Nephron progenitor cell (in vitro differentiated cells): ENCODE results near the gene PSMB5.
A peak's percentile ranks its signal among the peaks of the same experiment; 100 is the strongest.
"Not testable (repeated sequence)": the region's sequence is repeated elsewhere in the genome, so short reads cannot be mapped to it uniquely, and the experiment has no call there.

Experiments
- DNase-seq: peaks from one replicate; pipeline ENCODE4 v3.0.0; 2021
- H3K27ac Mint-ChIP-seq: 2 replicates; pipeline ENCODE4 v1.8.0; 2021; ENCODE audit warnings: mild to moderate bottlenecking, moderate library complexity, mixed read lengths
- H3K27me3 Mint-ChIP-seq: 2 replicates; pipeline ENCODE4 v1.8.0; 2021; ENCODE audit warnings: mild to moderate bottlenecking, low read depth, mixed read lengths; ENCODE audit not compliant: poor library complexity
- H3K36me3 Mint-ChIP-seq: 2 replicates; pipeline ENCODE4 v1.8.0; 2021; ENCODE audit warnings: low read depth, mixed read lengths
- H3K4me1 Mint-ChIP-seq: 2 replicates; pipeline ENCODE4 v1.8.0; 2021; ENCODE audit warnings: mixed read lengths
- H3K4me3 Mint-ChIP-seq: 2 replicates; pipeline ENCODE4 v1.8.0; 2021; ENCODE audit warnings: mild to moderate bottlenecking, moderate library complexity, mixed read lengths
- H3K9me3 Mint-ChIP-seq: 2 replicates; pipeline ENCODE4 v1.8.0; 2021; ENCODE audit warnings: mild to moderate bottlenecking, moderate library complexity, mixed read lengths
- CTCF ChIP-seq: fragments of 200-600 bp; sonication (generic); IDR thresholded peaks from 2 replicates; pipeline ENCODE4 v1.5.0; 2021; ENCODE audit warnings: antibody characterized with exemption

The PSMB5 gene

GRCh38 chr14:23020143-23021128, 14.3 kb downstream of the PSMB5 start:
- H3K27ac Mint-ChIP-seq: peak overlapping the region; percentile 99
- TF ChIP-seq CTCF: no peak
- H3K9me3 Mint-ChIP-seq: no peaks in the 10 kb centered on the region
- H3K4me3 Mint-ChIP-seq: peak overlapping the region; percentile 61
- H3K27me3 Mint-ChIP-seq: peaks cover 3% of the 10 kb centered on the region
- H3K4me1 Mint-ChIP-seq: peaks cover 67% of the 10 kb centered on the region
- H3K36me3 Mint-ChIP-seq: peaks cover 6% of the 10 kb centered on the region
- no peak for DNase-seq

- Mint-ChIP-seq H3K9me3 (no peaks in the 10 kb centered on the region), H3K36me3 (peaks cover 6% of the 10 kb centered on the region), H3K27me3 (peaks cover 3% of the 10 kb centered on the region), H3K4me3 (no peak overlapping the region), H3K4me1 (peaks cover 50% of the 10 kb centered on the region), H3K27ac (no peak overlapping the region)
- no peak for DNase-seq
- no peak for TF ChIP-seq CTCF
These were observed 16.6 kb downstream of the PSMB5 start for GRCh38 chr14:23018107-23018506.

- H3K27ac Mint-ChIP-seq: no peak overlapping the region
- H3K27me3 Mint-ChIP-seq: peaks cover 3% of the 10 kb centered on the region
- no peaks in the 10 kb centered on the region for H3K9me3 Mint-ChIP-seq
- no peak overlapping the region for H3K4me3 Mint-ChIP-seq
- no peak for DNase-seq
- H3K4me1 Mint-ChIP-seq: peaks cover 46% of the 10 kb centered on the region
- no peak for TF ChIP-seq CTCF
- peaks cover 6% of the 10 kb centered on the region for H3K36me3 Mint-ChIP-seq
These were observed 17.6 kb downstream of the PSMB5 start for GRCh38 chr14:23017091-23017490.

GRCh38 chr14:23015618-23016017, 19.1 kb downstream of the PSMB5 start:
- DNase-seq: no peak
- no peak for TF ChIP-seq CTCF
- Mint-ChIP-seq H3K36me3 (peaks cover 6% of the 10 kb centered on the region), H3K4me3 (peak overlapping the region; percentile 12), H3K4me1 (peaks cover 36% of the 10 kb centered on the region), H3K9me3 (peaks cover 4% of the 10 kb centered on the region), H3K27ac (peak overlapping the region; percentile 87), H3K27me3 (peaks cover 3% of the 10 kb centered on the region)

GRCh38 chr14:23013749-23014054, 21.0 kb downstream of the PSMB5 start:
- not testable (repeated sequence) for H3K27me3 Mint-ChIP-seq, H3K27ac Mint-ChIP-seq, H3K9me3 Mint-ChIP-seq, DNase-seq, H3K4me3 Mint-ChIP-seq
- Mint-ChIP-seq H3K4me1 (peaks cover 47% of the 10 kb centered on the region), H3K36me3 (peaks cover 10% of the 10 kb centered on the region)

GRCh38 chr14:23013054-23013748, 21.5 kb downstream of the PSMB5 start:
- Mint-ChIP-seq H3K27me3 (peaks cover 3% of the 10 kb centered on the region), H3K36me3 (peaks cover 13% of the 10 kb centered on the region), H3K4me3 (no peak overlapping the region), H3K4me1 (peaks cover 51% of the 10 kb centered on the region), H3K27ac (peak overlapping the region; percentile 81), H3K9me3 (peaks cover 13% of the 10 kb centered on the region)
- TF ChIP-seq CTCF: no peak
- no peak for DNase-seq
